Measurements from ENCODE around the gene CTNNBL1. TPM values are rescaled to one million over a fixed set of nuclear protein-coding genes. Genes with fewer than 3 reads are reported as not detected.

Gene CTNNBL1
- polyA plus RNA-seq, 2 donors: 30.2 to 39.6 TPM

GRCh38 chr20:37863289-37863688 is 169.5 kb downstream of the CTNNBL1 start:
- peaks cover 7 to 24% of the 10 kb centered on the region in 2 donors for H3K36me3 ChIP-seq (ENCODE audit: control insufficient read depth in 2 of 2, insufficient read depth in 2 of 2, low read length in 1 of 2)

GRCh38 chr20:37864298-37864697 is 170.5 kb downstream of the CTNNBL1 start:
- H3K36me3 ChIP-seq (ENCODE audit: control insufficient read depth in 2 of 2, insufficient read depth in 2 of 2, low read length in 1 of 2): peaks cover 13 to 30% of the 10 kb centered on the region in 2 donors
- 75 to 76% methylated on average over 8 of the region's 8 CpGs for WGBS, 2 donors
- H3K27me3 ChIP-seq (ENCODE audit: control insufficient read depth in 1 of 2, insufficient read depth in 2 of 2, low read length in 2 of 2): no peaks in the 10 kb centered on the region
- H3K27ac ChIP-seq (ENCODE audit: low read depth in 2 of 2, low read length in 1 of 2): no peak overlapping the region
- H3K4me1 ChIP-seq (ENCODE audit: control insufficient read depth in 2 of 2, insufficient read depth in 2 of 2, low read length in 1 of 2): no peaks in the 10 kb centered on the region
- no peaks in the 10 kb centered on the region for H3K9me3 ChIP-seq (ENCODE audit: control insufficient read depth in 2 of 2, insufficient read depth in 1 of 2, low read depth in 1 of 2, low read length in 1 of 2)
- no peak overlapping the region for H3K4me3 ChIP-seq (ENCODE audit: low read depth in 1 of 2, low read length in 2 of 2)

More at GRCh38 chr20:37863289-37863688, 169.5 kb downstream of the CTNNBL1 start:
- WGBS, 2 donors: 92 to 94% methylated on average over 5 of the region's 5 CpGs
- no peaks in the 10 kb centered on the region for H3K4me1 ChIP-seq (ENCODE audit: control insufficient read depth in 2 of 2, insufficient read depth in 2 of 2, low read length in 1 of 2)
- no peaks in the 10 kb centered on the region for H3K9me3 ChIP-seq (ENCODE audit: control insufficient read depth in 2 of 2, insufficient read depth in 1 of 2, low read depth in 1 of 2, low read length in 1 of 2)
- H3K27ac ChIP-seq (ENCODE audit: low read depth in 2 of 2, low read length in 1 of 2): no peak overlapping the region
- no peak overlapping the region for H3K4me3 ChIP-seq (ENCODE audit: low read depth in 1 of 2, low read length in 2 of 2)
- no peaks in the 10 kb centered on the region for H3K27me3 ChIP-seq (ENCODE audit: control insufficient read depth in 1 of 2, insufficient read depth in 2 of 2, low read length in 2 of 2)

- Histone ChIP-seq H3K9me3 (ENCODE audit: control insufficient read depth in 2 of 2, insufficient read depth in 1 of 2, low read depth in 1 of 2, low read length in 1 of 2) (no peaks in the 10 kb centered on the region), H3K27ac (ENCODE audit: low read depth in 2 of 2, low read length in 1 of 2) (no peak overlapping the region), H3K27me3 (ENCODE audit: control insufficient read depth in 1 of 2, insufficient read depth in 2 of 2, low read length in 2 of 2) (no peaks in the 10 kb centered on the region), H3K36me3 (ENCODE audit: control insufficient read depth in 2 of 2, insufficient read depth in 2 of 2, low read length in 1 of 2) (peaks cover 14 to 30% of the 10 kb centered on the region in 2 donors), H3K4me3 (ENCODE audit: low read depth in 1 of 2, low read length in 2 of 2) (no peak overlapping the region), H3K4me1 (ENCODE audit: control insufficient read depth in 2 of 2, insufficient read depth in 2 of 2, low read length in 1 of 2) (no peaks in the 10 kb centered on the region)
- WGBS, 2 donors: 94 to 97% methylated on average over 10 of the region's 10 CpGs
These were observed 172.2 kb downstream of the CTNNBL1 start for GRCh38 chr20:37866051-37866450.

GRCh38 chr20:37867289-37868195 is 173.7 kb downstream of the CTNNBL1 start:
- Histone ChIP-seq H3K36me3 (ENCODE audit: control insufficient read depth in 2 of 2, insufficient read depth in 2 of 2, low read length in 1 of 2) (peaks cover 7 to 33% of the 10 kb centered on the region in 2 donors), H3K9me3 (ENCODE audit: control insufficient read depth in 2 of 2, insufficient read depth in 1 of 2, low read depth in 1 of 2, low read length in 1 of 2) (no peaks in the 10 kb centered on the region), H3K27ac (ENCODE audit: low read depth in 2 of 2, low read length in 1 of 2) (no peak overlapping the region), H3K4me3 (ENCODE audit: low read depth in 1 of 2, low read length in 2 of 2) (no peak overlapping the region), H3K27me3 (ENCODE audit: control insufficient read depth in 1 of 2, insufficient read depth in 2 of 2, low read length in 2 of 2) (no peaks in the 10 kb centered on the region), H3K4me1 (ENCODE audit: control insufficient read depth in 2 of 2, insufficient read depth in 2 of 2, low read length in 1 of 2) (no peaks in the 10 kb centered on the region)
- 77 to 78% methylated on average over 15 of the region's 15 CpGs for WGBS, 2 donors

GRCh38 chr20:37868851-37869333 is 175.1 kb downstream of the CTNNBL1 start:
- H3K4me1 ChIP-seq (ENCODE audit: control insufficient read depth in 2 of 2, insufficient read depth in 2 of 2, low read length in 1 of 2): no peaks in the 10 kb centered on the region
- H3K9me3 ChIP-seq (ENCODE audit: control insufficient read depth in 2 of 2, insufficient read depth in 1 of 2, low read depth in 1 of 2, low read length in 1 of 2): no peaks in the 10 kb centered on the region
- H3K27ac ChIP-seq (ENCODE audit: low read depth in 2 of 2, low read length in 1 of 2): no peak overlapping the region
- H3K36me3 ChIP-seq (ENCODE audit: control insufficient read depth in 2 of 2, insufficient read depth in 2 of 2, low read length in 1 of 2): peaks cover 7 to 37% of the 10 kb centered on the region in 2 donors
- WGBS, 2 donors: 76 to 78% methylated on average over 3 of the region's 3 CpGs
- no peak overlapping the region for H3K4me3 ChIP-seq (ENCODE audit: low read depth in 1 of 2, low read length in 2 of 2)
- H3K27me3 ChIP-seq (ENCODE audit: control insufficient read depth in 1 of 2, insufficient read depth in 2 of 2, low read length in 2 of 2): no peaks in the 10 kb centered on the region

- Histone ChIP-seq H3K4me3 (ENCODE audit: low read depth in 1 of 2, low read length in 2 of 2) (no peak overlapping the region), H3K4me1 (ENCODE audit: control insufficient read depth in 2 of 2, insufficient read depth in 2 of 2, low read length in 1 of 2) (no peaks in the 10 kb centered on the region), H3K27me3 (ENCODE audit: control insufficient read depth in 1 of 2, insufficient read depth in 2 of 2, low read length in 2 of 2) (no peaks in the 10 kb centered on the region), H3K9me3 (ENCODE audit: control insufficient read depth in 2 of 2, insufficient read depth in 1 of 2, low read depth in 1 of 2, low read length in 1 of 2) (no peaks in the 10 kb centered on the region), H3K36me3 (ENCODE audit: control insufficient read depth in 2 of 2, insufficient read depth in 2 of 2, low read length in 1 of 2) (peaks cover 7 to 40% of the 10 kb centered on the region in 2 donors), H3K27ac (ENCODE audit: low read depth in 2 of 2, low read length in 1 of 2) (no peak overlapping the region)
- WGBS, 2 donors: 85% methylated on average over 6 of the region's 6 CpGs
These were observed 175.6 kb downstream of the CTNNBL1 start for GRCh38 chr20:37869334-37869861.

GRCh38 chr20:37870294-37870693 is 176.5 kb downstream of the CTNNBL1 start:
- Histone ChIP-seq H3K27ac (ENCODE audit: low read depth in 2 of 2, low read length in 1 of 2) (no peak overlapping the region), H3K4me1 (ENCODE audit: control insufficient read depth in 2 of 2, insufficient read depth in 2 of 2, low read length in 1 of 2) (no peaks in the 10 kb centered on the region), H3K4me3 (ENCODE audit: low read depth in 1 of 2, low read length in 2 of 2) (no peak overlapping the region), H3K9me3 (ENCODE audit: control insufficient read depth in 2 of 2, insufficient read depth in 1 of 2, low read depth in 1 of 2, low read length in 1 of 2) (no peaks in the 10 kb centered on the region), H3K36me3 (ENCODE audit: control insufficient read depth in 2 of 2, insufficient read depth in 2 of 2, low read length in 1 of 2) (peaks cover 7 to 40% of the 10 kb centered on the region in 2 donors), H3K27me3 (ENCODE audit: control insufficient read depth in 1 of 2, insufficient read depth in 2 of 2, low read length in 2 of 2) (no peaks in the 10 kb centered on the region)
- 85 to 86% methylated on average over 11 of the region's 11 CpGs for WGBS, 2 donors

- H3K36me3 ChIP-seq (ENCODE audit: control insufficient read depth in 2 of 2, insufficient read depth in 2 of 2, low read length in 1 of 2): peaks cover 7 to 36% of the 10 kb centered on the region in 2 donors
- 96 to 98% methylated on average over 13 of the region's 13 CpGs for WGBS, 2 donors
- no peaks in the 10 kb centered on the region for H3K9me3 ChIP-seq (ENCODE audit: control insufficient read depth in 2 of 2, insufficient read depth in 1 of 2, low read depth in 1 of 2, low read length in 1 of 2)
- H3K4me1 ChIP-seq (ENCODE audit: control insufficient read depth in 2 of 2, insufficient read depth in 2 of 2, low read length in 1 of 2): no peaks in the 10 kb centered on the region
- no peak overlapping the region for H3K27ac ChIP-seq (ENCODE audit: low read depth in 2 of 2, low read length in 1 of 2)
- no peaks in the 10 kb centered on the region for H3K27me3 ChIP-seq (ENCODE audit: control insufficient read depth in 1 of 2, insufficient read depth in 2 of 2, low read length in 2 of 2)
- H3K4me3 ChIP-seq (ENCODE audit: low read depth in 1 of 2, low read length in 2 of 2): no peak overlapping the region
These were observed 177.9 kb downstream of the CTNNBL1 start for GRCh38 chr20:37871751-37872150.

- no peak overlapping the region for H3K27ac ChIP-seq (ENCODE audit: low read depth in 2 of 2, low read length in 1 of 2)
- no peaks in the 10 kb centered on the region for H3K4me1 ChIP-seq (ENCODE audit: control insufficient read depth in 2 of 2, insufficient read depth in 2 of 2, low read length in 1 of 2)
- no peaks in the 10 kb centered on the region for H3K9me3 ChIP-seq (ENCODE audit: control insufficient read depth in 2 of 2, insufficient read depth in 1 of 2, low read depth in 1 of 2, low read length in 1 of 2)
- no peaks in the 10 kb centered on the region for H3K27me3 ChIP-seq (ENCODE audit: control insufficient read depth in 1 of 2, insufficient read depth in 2 of 2, low read length in 2 of 2)
- H3K4me3 ChIP-seq (ENCODE audit: low read depth in 1 of 2, low read length in 2 of 2): no peak overlapping the region
- 93 to 97% methylated on average over 9 of the region's 9 CpGs for WGBS, 2 donors
- H3K36me3 ChIP-seq (ENCODE audit: control insufficient read depth in 2 of 2, insufficient read depth in 2 of 2, low read length in 1 of 2): peaks cover 7 to 36% of the 10 kb centered on the region in 2 donors
These were observed 178.3 kb downstream of the CTNNBL1 start for GRCh38 chr20:37872161-37872560.

Measured in esophagus (tissue), 2 donors.